PFSK-1 (cell line): ENCODE measurements around the gene C1RL.

Source experiments
- POLR2AphosphoS5 ChIP-seq: IDR thresholded peaks from 2 replicates; pipeline ENCODE4 v1.6.1; 2012; ENCODE audit warnings: low read depth, mild to moderate bottlenecking, control low read depth, low read length, moderate library complexity
- SIN3A ChIP-seq: IDR thresholded peaks from 2 replicates; pipeline ENCODE4 v1.6.1; 2012; ENCODE audit warnings: mild to moderate bottlenecking, low read length, moderate library complexity, borderline replicate concordance; ENCODE audit not compliant: insufficient read depth

GRCh38 chr12:7136676-7137075 lies 27.7 kb upstream of the C1RL start:
- TF ChIP-seq SIN3A, result no peak
- no peak for TF ChIP-seq POLR2AphosphoS5
